GM19463 (cell line): Measurements from ENCODE around the gene KCNMA1.

Experiments used
- ATAC-seq: cut with Tn5 transposase; IDR thresholded peaks from one replicate; pipeline ENCODE4 v1.9.1; 2021; ENCODE audit warnings: mild to moderate bottlenecking, moderate library complexity; ENCODE audit not compliant: unreplicated experiment

The KCNMA1 gene

DNA sequence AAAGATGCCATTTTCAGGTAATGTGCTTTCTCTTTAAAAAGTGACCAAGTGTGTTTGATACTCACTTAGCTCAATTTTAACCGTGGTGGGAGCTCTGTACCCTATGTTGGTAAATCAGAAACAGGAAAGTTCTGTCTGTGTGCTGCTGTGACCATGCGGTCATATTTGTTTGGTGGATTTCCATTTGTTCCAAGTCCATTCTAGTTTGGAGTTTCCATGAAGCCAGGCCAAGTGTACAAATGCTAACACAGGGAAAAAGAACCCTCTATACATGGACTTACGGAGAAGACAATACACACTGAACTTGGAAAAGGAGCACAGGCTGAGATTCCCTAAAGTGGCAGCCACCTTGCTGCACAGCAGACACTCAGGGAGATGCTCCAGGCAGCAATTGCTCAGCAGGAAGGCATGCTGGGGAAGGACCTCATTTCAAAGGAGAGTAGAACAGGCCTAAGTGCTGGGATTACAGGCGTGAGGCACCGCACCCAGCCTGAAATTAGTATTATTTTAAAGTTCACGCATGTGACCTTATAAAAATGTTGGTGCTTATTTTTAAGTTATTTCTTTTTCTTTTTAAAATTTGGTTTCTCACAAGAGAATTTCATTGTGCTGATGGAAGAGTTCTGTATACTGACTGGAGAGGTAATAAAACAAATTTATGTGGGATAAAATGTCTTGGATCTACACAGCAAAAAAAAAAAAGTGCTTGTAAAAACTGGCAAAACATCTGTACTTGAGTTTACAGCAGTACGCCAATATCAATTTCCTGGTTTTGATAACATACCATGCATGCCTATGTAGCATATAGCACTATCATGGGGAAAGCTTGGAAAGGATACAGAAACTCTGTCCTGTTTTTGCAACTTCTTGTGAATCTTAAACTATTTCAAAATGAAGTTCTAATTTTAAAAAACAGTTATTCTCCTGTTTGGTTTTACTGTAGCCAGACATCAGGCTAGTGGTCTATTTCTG is 436.2 kb downstream of the KCNMA1 start:
- ATAC-seq: no peak

DNA sequence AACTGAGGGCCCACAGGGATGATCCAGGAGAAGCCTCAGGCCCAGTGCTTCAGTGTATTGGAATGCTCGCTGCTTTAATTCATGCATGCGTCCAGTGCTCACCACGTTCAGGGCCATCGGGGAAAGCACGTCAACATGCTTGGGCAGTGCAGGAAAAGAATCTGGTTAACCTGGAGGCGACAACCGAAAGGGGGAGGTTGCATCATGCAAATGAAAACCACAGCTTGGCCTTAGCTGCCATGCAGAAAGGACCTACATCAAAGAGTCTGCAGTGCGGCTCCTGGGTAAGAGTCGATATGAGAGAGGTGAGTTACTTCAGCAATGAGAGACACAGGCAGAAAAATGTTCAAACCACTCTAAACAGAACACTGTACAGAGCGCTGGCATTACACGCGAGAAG is 440.1 kb downstream of the KCNMA1 start:
- no peak for ATAC-seq

DNA sequence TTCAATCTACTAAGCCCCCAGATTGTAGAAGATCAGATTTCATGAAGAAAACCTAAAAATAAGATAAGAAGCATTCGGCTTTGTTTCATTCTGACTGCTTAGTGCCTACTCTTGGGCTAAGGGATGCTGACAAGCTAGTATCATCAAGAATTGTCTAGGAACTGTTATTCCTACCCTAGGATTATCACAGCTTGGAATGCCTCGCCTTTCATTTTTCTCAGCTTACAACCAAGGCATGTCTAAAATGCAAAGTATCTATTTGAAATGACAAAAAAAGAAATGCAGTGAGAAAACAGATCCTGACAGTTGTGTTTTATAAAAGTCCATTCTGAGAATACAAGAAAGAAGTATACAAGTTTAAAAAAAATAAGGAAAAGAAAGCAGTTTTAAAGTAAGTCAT is 441.0 kb downstream of the KCNMA1 start:
- ATAC-seq: no peak

DNA sequence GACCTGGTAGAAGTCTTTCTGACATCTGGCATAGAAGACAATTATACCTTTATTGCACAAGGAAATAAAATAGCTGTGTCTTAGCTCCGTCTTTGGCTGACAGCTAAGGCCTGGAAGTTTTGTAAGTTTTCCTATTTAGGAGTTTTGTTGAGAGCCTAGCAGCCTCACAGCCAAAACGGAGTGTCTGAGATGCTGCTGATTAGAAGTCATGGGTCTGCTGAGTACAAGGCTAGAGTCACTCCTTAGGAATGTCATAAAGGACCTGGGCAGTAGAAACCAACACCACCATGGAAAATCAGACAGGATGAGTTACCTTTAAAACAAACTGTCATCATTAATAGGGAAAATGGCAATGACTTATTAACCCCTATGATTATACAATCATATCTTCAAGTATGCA is 442.5 kb downstream of the KCNMA1 start:
- no peak for ATAC-seq

DNA sequence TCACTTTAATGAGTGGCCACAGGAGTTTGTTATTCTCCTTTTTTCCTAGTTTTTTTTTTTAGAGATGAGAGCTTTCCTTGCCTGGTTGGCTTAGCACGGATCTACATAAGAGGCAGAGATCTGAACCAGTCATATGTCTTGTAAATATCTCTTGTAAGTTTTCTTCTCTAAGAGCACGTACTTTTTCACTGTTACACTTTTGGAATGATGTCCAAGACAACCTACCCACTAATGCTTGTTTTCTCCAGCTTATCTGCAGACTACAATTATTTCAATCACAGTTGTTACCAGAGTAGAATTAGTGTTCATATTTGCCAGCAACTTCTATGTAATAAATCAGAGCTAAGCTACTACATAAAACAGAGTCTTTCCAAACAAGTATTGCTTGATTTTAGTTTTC is 444.6 kb downstream of the KCNMA1 start:
- ATAC-seq: no peak

DNA sequence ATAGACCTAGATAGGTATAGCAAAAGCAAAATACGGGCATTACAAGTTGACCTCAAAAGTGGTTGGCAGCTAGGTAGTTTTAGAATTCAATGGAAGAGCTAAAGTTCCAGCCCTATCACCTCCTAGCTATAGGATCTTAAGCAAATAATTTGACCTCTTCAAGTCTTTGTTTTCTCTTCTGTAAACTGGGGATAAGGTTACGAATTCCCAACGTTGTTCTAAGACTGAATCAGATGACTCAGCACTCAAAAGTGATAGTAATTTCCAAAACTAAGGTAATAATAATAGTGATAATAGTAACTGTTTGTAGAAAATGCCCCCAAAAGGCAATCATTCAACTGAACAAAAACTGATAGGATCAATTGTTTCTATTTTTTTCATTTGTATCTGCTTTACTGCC is 445.2 kb downstream of the KCNMA1 start:
- ATAC-seq: no peak

DNA sequence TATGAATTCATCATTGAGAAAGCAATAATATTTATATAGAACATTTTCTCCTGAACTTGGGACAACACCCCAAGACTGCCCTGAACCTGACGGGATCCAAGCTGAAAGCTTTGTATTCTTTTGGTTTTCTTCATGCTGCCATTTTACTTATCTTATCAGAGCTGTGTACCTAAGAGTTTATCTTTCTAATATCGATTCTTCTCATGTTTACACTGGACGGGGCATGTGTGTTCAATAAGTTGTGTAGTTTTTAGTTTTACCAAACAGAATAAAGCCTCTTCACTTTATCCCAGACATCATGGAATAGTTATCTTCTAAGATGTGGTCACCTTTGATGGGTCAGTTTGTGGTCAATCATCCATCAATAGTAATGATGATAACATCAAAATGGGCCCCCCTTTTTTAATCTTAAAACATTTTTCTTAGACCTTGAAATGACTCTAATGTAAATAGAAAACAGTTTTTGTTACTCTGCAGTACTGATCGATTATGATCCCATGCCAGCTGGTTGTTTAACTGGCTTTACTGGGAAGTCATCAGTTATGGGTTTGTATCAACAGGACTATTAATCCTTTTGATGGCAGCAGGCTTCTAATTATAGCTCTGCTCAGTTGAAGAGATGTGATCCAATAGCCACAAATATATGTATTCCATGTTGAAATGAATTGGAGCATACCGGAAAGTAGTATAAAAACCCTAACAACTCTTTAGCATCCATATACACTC is 446.1 kb downstream of the KCNMA1 start:
- no peak for ATAC-seq

DNA sequence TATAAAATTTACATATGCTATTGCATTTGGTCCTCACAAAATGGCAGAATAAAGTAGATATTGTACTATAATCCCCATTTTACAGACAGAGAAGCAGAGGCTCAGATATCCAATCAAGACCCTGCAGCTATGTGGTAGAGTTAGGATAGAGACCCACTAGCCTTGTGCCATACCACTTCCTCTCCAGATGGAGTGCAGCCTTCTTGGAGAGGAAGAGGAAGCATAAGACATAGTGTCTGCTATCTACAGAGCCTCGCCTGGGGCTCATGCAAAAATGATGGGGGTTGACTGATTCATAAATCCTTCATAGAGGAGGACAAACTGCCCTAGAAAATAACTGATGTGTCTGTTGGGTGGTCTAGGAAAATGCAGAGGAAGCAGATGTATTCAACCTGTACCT is 447.3 kb downstream of the KCNMA1 start:
- ATAC-seq: no peak

DNA sequence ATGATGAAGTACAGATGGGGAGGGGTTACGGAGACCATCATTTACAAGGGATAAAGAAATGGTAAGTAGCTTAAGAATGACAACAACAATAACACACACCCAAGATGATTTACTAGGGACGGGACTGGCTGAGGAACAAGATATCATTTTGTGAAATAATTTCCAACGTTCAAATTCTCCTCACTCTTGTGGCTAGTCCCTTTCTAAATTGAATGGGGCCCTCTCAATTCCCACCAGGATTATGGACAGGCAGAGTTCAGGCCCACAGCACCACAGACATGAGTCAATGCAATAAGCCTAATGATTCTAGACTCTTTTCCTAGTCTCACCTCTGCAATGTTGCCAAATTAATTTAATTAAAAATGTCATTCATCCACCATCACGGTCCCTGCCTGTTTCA is 448.1 kb downstream of the KCNMA1 start:
- ATAC-seq: no peak

DNA sequence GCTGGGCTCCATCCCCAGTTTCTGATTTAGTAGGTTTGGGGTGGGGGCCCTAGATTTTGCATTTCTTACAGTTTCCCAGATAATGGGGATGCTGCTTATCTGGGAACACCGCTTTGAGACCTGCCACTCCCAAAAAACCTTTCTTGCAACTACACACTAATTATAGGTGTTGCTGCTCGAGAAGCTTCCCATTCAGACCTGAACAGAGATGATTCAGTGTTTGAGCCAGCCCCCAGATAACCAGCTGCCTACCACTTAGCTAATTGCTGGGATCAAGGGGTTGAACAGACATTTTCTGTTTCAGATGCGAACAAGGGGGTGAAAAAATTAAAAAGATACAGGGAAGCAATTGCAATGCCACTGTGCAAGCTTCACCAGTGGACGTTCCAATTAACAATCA is 448.5 kb downstream of the KCNMA1 start:
- ATAC-seq: no peak

DNA sequence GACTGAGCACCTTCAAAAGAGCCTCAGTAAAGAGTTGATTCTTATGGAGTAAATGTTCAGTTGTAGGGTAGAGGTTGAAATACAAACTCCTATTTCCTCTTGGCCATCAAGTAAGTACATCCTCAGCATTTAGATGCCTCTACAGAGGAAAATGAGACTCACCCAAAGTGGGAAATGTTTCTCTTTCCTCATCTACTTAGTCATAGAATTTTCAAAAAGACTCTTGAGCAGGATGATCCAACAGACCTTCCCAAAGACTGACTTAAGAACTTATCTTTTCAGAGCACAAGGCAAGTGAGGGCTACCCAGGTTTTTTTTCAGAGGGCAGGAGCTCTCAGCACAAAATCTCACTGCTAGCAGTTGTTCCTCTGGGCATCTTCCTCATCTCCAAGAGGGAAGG is 449.1 kb downstream of the KCNMA1 start:
- no peak for ATAC-seq

DNA sequence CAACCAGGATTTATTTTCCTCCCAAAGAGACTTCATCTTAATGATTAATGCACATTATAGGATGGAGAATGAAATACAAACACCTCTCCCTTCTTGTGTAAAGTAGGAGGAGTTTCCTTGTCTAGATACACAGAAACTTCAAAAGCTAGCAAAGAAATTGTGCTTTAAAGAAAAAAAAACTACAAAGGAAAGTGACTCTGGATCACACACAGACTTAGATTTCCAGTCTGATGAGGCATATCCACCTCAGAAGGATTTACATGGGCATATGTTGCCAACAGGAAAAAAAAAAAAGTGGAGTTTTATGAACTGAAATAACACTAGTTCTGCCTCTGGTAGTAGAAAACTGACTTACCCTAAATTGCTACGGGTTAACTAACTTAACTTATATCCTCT is 449.6 kb downstream of the KCNMA1 start:
- no peak for ATAC-seq

DNA sequence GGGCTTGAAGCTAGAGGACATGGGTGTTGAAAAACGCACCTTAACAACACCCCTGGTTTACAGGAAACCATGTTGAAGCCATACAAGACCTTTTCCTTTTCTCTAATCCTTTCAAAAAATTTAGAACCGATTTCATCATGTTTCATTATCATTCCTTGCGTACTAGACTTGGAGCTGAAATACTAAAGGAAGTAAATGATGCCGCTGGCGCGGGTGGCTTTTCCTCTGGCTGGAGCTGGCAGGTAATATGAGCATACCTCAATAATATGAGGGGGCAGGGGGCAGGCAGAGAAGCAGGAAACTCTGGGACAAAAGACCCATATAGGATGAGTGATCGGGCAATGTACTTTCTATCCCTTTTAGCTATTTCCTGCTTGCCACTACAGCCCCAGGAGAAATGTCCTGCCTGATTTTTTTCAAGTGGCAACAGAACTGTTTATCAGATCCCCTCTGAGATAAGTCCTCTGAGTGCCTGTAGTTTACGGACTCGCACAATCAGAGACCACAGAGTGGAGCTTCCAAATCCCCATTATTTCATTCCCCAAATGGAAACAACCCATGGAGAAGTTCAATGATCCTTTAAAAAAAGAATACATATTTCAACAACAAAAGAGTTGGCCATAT is 450.1 kb downstream of the KCNMA1 start:
- no peak for ATAC-seq

DNA sequence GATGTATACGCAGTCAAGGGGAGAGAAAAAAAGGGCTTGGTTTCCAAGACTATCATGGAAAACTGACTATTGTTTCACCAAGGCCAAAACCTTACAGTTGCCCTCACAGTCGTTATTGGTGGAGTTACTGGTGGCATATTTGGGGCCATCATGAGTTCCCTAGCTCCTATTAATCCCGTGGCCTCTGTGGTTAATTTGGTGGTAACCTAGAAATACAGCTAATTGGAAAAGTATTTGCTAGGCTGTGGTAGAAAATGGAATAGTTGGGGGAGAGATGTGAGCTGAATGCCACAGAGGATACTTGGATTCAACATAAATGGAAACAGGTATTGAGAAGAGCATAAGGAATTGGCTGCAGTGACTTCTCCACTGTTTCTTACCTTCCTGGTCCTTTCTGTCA is 450.7 kb downstream of the KCNMA1 start:
- ATAC-seq: no peak

DNA sequence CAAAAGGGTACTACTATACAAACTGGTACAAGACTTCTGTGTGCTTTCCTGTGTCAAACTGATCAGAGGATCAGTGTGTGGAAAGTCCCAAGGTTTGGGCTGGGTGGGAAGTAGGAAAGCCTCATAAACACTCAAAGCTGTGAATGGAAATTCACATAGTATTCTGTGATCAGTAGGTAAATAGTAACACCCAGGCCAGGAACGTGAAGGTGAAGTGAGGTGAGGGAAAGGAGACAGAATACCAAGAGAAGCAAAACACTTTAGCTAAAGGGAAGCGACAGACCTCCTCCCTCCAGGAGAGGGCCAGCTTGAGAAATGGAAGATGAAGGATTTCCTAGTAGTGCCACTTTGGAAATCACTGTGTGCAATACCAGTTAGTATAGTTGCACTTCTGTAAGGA is 451.9 kb downstream of the KCNMA1 start:
- ATAC-seq: no peak

DNA sequence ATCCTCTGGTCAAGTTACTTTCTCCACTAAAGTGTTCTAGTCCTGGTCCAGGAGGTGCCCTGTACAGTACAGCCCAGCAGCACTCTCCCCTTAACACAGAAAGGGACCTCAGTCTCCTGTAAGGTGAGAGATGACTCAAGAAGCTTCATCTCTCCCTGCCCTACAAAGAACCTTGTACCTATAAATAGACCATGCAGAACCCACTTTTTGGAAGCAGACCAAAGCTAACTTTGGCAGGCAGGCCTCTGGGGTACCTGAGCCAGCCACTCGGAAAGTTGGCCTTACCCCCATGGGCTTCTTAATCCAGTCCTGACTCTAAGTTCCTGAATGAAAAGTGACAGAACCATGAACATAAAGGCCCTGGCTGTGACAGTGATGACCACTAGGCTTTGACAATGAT is 454.8 kb downstream of the KCNMA1 start:
- ATAC-seq: no peak

DNA sequence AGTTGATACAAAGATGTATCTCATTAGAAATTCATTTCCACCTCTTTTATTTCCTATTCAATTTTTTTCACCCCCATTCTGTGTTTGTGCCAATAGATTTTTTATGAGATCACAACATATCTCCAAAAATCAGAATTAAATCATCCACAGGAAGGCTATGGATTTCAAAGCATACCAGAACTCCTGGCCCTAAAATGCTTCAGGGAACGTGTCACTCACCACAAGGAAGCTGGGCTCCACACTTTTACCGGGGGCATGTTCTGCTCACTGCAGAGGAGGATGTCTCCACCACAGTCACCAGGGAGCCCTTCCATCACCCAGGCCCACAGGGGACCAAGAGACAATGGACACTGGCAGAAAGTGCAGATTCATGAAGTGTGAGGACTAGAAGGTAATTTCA is 456.8 kb downstream of the KCNMA1 start:
- ATAC-seq: no peak

DNA sequence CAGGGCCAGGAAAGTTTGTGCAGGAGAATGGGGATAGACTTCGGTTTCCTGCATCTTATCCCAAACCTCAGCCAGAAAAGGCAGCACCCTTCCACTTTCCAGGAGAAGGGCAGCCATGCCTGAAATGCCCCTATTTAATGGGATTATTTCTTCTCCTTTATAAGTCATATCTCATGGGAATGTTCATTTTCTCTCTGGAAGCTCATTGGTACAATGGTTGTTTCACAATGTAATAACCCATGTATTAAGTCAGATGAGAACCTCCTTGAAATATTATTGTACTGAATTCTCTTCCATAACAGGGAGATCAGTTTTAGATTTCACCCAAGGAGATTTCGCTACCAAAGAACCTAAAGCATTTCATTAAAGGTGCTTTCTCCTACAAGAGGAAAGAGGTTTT is 457.5 kb downstream of the KCNMA1 start:
- ATAC-seq: no peak

DNA sequence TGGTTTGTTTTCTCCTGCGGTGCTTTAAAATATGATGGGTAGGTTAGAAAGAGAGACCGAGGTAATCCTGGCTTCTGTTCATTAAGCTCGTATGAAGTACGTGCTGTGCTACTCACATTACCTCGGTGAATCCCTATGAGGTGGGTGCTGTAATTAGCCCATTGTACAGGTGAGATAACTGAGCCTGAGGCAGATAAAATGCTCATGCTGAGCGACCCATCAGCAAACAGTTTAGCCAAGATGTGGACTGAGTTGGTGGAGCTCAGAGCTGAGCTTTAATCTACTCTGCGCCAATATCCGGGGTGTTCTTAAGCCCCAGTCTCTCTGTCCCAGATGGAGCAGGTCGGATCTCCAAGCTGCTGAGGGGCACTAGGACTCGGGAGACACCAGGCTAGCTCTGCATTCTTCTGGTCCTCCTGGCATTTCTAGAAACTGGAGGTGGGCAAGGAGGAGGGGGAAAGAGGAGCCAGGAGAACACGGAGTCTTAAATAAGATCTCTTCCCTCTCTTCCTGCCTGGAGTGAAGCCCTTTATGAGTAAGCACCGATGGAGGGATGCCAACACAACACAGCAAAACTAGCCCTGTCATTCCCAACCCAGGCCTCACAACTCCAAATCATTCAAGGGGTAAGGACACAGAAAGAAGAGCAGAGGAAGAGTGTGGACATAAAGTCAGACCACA is 458.5 kb downstream of the KCNMA1 start:
- ATAC-seq: no peak

DNA sequence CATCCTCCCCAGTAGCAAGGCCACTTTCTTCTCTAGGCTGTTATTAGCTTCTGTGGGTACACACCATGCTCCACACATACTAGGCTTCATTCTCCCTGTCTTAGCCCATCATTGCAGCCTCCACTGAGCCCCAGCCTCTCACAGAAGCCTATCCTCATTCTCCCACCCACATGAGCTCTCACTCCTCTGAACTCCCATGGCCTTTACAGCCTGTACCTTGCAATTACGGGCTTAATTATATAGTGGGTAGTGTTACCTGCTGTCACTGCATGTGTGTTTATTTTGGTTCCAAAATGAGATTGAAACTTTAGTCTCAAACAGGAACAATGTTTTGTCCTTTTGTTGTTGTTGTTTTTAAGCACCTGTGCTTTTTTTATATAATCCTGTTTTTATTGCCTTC is 460.0 kb downstream of the KCNMA1 start:
- ATAC-seq: no peak

DNA sequence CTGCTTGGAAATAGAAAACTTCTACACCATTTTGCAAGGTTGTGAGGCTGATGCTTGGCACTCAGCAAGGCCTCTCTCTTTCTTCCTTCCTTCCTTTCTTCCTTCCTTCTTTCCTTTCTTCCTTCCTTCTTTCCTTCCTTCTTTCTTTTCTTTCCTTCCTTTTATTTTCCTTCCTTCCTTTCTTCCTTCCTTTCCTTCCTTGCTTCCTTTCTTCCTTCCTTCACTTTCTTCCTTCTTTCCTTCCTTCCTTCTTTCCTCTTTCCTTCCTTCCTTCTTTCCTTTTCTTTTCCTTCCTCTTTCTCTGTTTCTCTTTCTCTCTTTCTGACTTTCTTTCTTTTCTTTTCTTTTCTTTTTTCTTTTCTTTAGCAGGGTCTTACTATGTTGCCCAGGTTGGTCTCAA is 460.4 kb downstream of the KCNMA1 start:
- ATAC-seq: no peak
